H1 (cell line): Measurements from ENCODE around the gene LINC00632.

Experiments
- CBX5 ChIP-seq: fragments of 300-800, 300-1000 bp; sonication (generic); IDR thresholded peaks from 2 replicates; pipeline ENCODE4 v1.7.1; 2016; ENCODE audit warnings: antibody characterized with exemption, low read length, low read depth
- CEBPB ChIP-seq: IDR thresholded peaks from 2 replicates; pipeline ENCODE4 v1.6.1; 2012; ENCODE audit warnings: low read depth, low read length
- CHD2 ChIP-seq: IDR thresholded peaks from 2 replicates; pipeline ENCODE4 v1.6.1; 2012; ENCODE audit warnings: low read length, improper control_type of control experiment
- CHD7 ChIP-seq: fragments of 300-600 bp; sonication (generic); IDR thresholded peaks from 2 replicates; pipeline ENCODE4 v1.7.1; 2012; ENCODE audit warnings: low read length, moderate library complexity, mild to moderate bottlenecking, inconsistent platforms; ENCODE audit not compliant: insufficient replicate concordance
- CREB1 ChIP-seq: IDR thresholded peaks from 2 replicates; pipeline ENCODE4 v1.6.1; 2012; ENCODE audit warnings: inconsistent platforms
- CTCF ChIP-seq, 3 experiments: IDR thresholded peaks; 1 replicate in 2 of 3; 2 replicates in 1 of 3; pipeline versions ENCODE4 v1.5.1 to v1.6.1; 2011; ENCODE audit warnings: low read length in 3 of 3, mild to moderate bottlenecking in 3 of 3, inconsistent platforms in 2 of 3, low read depth in 1 of 3, moderate library complexity in 1 of 3; ENCODE audit not compliant: insufficient read depth in 1 of 3; ENCODE audit errors: control extremely low read depth in 1 of 3
- EZH2 ChIP-seq: fragments of 200-600 bp; sonication (generic); IDR thresholded peaks from 2 replicates; pipeline ENCODE4 v1.7.1; 2012; ENCODE audit warnings: low read depth, mild to moderate bottlenecking, moderate library complexity, low read length, inconsistent platforms; ENCODE audit not compliant: severe bottlenecking
- MAFK ChIP-seq: IDR thresholded peaks from 2 replicates; pipeline ENCODE4 v1.6.1; 2012; ENCODE audit warnings: low read depth, mild to moderate bottlenecking, improper control_type of control experiment, low read length
- POLR2A ChIP-seq, 2 experiments: IDR thresholded peaks; 1 replicate in 1 of 2; 2 replicates in 1 of 2; pipeline ENCODE4 v1.6.1; 2011; ENCODE audit warnings: low read depth in 2 of 2, low read length in 2 of 2, mild to moderate bottlenecking in 2 of 2; ENCODE audit errors: control extremely low read depth in 1 of 2
- RAD21 ChIP-seq, 2 experiments: IDR thresholded peaks in 1 of 2; conservative IDR thresholded peaks in 1 of 2; 2 replicates each; pipeline ENCODE4 v1.6.1; 2011; ENCODE audit warnings: low read depth in 2 of 2, low read length in 2 of 2, improper control_type of control experiment in 1 of 2, inconsistent platforms in 1 of 2, mild to moderate bottlenecking in 1 of 2, moderate library complexity in 1 of 2
- SAP30 ChIP-seq: fragments of 300-600 bp; sonication (generic); IDR thresholded peaks from 2 replicates; pipeline ENCODE4 v1.7.1; 2012; ENCODE audit warnings: low read length, moderate library complexity, mild to moderate bottlenecking, inconsistent platforms; ENCODE audit not compliant: insufficient read depth, insufficient replicate concordance
- SP1 ChIP-seq: IDR thresholded peaks from 2 replicates; pipeline ENCODE4 v1.6.1; 2011; ENCODE audit warnings: low read depth, low read length
- TAF1 ChIP-seq: IDR thresholded peaks from 2 replicates; pipeline ENCODE4 v1.6.1; 2011; ENCODE audit warnings: mild to moderate bottlenecking, low read depth, low read length
- ZNF274 ChIP-seq: IDR thresholded peaks from 2 replicates; pipeline ENCODE4 v1.7.0; 2012; ENCODE audit warnings: low read length, borderline replicate concordance; ENCODE audit errors: extremely low read depth

GRCh38 chrX:140697618-140698017, 11.9 kb upstream of the LINC00632 start:
- TF ChIP-seq SP1 (no peak), CEBPB (no peak), CTCF (IDR thresholded peaks at IDR 0.05; ENCODE audit: control extremely low read depth in 1 of 3, insufficient read depth in 1 of 3, low read depth in 1 of 3, low read length in 3 of 3) (peak in 1 of 3 experiments; percentile 14; a peak in 1 of 4 replicates), TAF1 (no peak), CREB1 (no peak), ZNF274 (no peak), CHD7 (no peak), POLR2A (IDR thresholded peaks at IDR 0.05; ENCODE audit: control extremely low read depth in 1 of 2, low read depth in 2 of 2, low read length in 2 of 2) (no peak), CHD2 (no peak), MAFK (no peak), SAP30 (no peak), EZH2 (no peak), CBX5 (no peak), RAD21 (IDR thresholded peaks at IDR 0.05 in 1 of 2, conservative IDR thresholded peaks at IDR 0.05 in 1 of 2; ENCODE audit: low read depth in 2 of 2, low read length in 2 of 2) (no peak)
